Kidney epithelial cell (primary cell): ENCODE results near the gene HOXD10. TPM values are rescaled to one million over a fixed set of nuclear protein-coding genes. Genes with fewer than 3 reads are reported as not detected.

Experiments used
- DNase-seq: peaks from one replicate; pipeline ENCODE4 v3.0.0-alpha.2; 2010; ENCODE audit warnings: low read depth
- H3K27me3 ChIP-seq: 2 replicates; pipeline ENCODE4 v1.6.0; 2011; ENCODE audit warnings: low read length; ENCODE audit not compliant: control insufficient read depth, insufficient read depth
- H3K36me3 ChIP-seq: 2 replicates; pipeline ENCODE4 v1.5.1; 2011; ENCODE audit warnings: low read length; ENCODE audit not compliant: control insufficient read depth, insufficient read depth
- H3K4me3 ChIP-seq: 2 replicates; pipeline ENCODE4 v1.5.1; 2011; ENCODE audit warnings: low read depth, mild to moderate bottlenecking, control low read depth, low read length
- CTCF ChIP-seq: IDR thresholded peaks from 2 replicates; pipeline ENCODE4 v1.5.1; 2011; ENCODE audit warnings: mild to moderate bottlenecking, moderate library complexity, low read length, control low read depth, inconsistent platforms; ENCODE audit not compliant: insufficient read depth, poor library complexity, severe bottlenecking
- total RNA-seq: library from RNA; depleted of rRNA; stranded (reverse); fragments of >200 nt; gene quantifications from 2 replicates; pipeline ENCODE4 v1.2.3, GENCODE V29; 2015

Gene HOXD10
- total RNA-seq, 1 donor from 2014 or later, result 5.6 TPM

- DNase-seq, result no peak
- peak overlapping the region; percentile 33 for H3K4me3 ChIP-seq
- peaks cover 89% of the 10 kb centered on the region for H3K27me3 ChIP-seq
- no peaks in the 10 kb centered on the region for H3K36me3 ChIP-seq
- peak; percentile 92 for TF ChIP-seq CTCF
Measured at GRCh38 chr2:176096986-176097819, 19.4 kb upstream of the HOXD10 start.

- no peak for DNase-seq
- TF ChIP-seq CTCF, result no peak
- Histone ChIP-seq H3K4me3 (no peak overlapping the region), H3K27me3 (peaks cover 82% of the 10 kb centered on the region), H3K36me3 (no peaks in the 10 kb centered on the region)
Measured at GRCh38 chr2:176097820-176098365, 18.7 kb upstream of the HOXD10 start.

- H3K27me3 ChIP-seq, result peaks cover 76% of the 10 kb centered on the region
- no peaks in the 10 kb centered on the region for H3K36me3 ChIP-seq
- H3K4me3 ChIP-seq, result no peak overlapping the region
- TF ChIP-seq CTCF, result no peak
- no peak for DNase-seq
Measured at GRCh38 chr2:176098366-176099158, 18.0 kb upstream of the HOXD10 start.

GRCh38 chr2:176099159-176099727 lies 17.3 kb upstream of the HOXD10 start:
- TF ChIP-seq CTCF, result no peak
- peaks cover 69% of the 10 kb centered on the region for H3K27me3 ChIP-seq
- H3K4me3 ChIP-seq, result no peak overlapping the region
- H3K36me3 ChIP-seq, result no peaks in the 10 kb centered on the region
- no peak for DNase-seq

- TF ChIP-seq CTCF, result no peak
- Histone ChIP-seq H3K27me3 (peaks cover 66% of the 10 kb centered on the region), H3K36me3 (no peaks in the 10 kb centered on the region), H3K4me3 (no peak within 1 kb of the TSS)
- no peak for DNase-seq
Measured at GRCh38 chr2:176099728-176100546, 16.6 kb upstream of the HOXD10 start, which contains the start of gene HOXD12. TSS of gene HOXD12 (plus strand) at chr2:176099795. CDS start at chr2:176099802, 7 bp downstream.
